GM23338 (cell line): Measurements from ENCODE around the gene NRROS. TPM values are rescaled to one million over a fixed set of nuclear protein-coding genes. Genes with fewer than 3 reads are reported as not detected.

Source experiments
- ATAC-seq: fragments of 200-7000 bp; cut with Tn5 transposase; 3 replicates; pipeline ENCODE4 v1.9.1; 2020
- DNase-seq: peaks from one replicate; pipeline ENCODE4 v3.0.0-alpha.2; 2015; ENCODE audit warnings: low spot score
- H2AFZ ChIP-seq: fragments of 200-600 bp; sonication (generic); 2 replicates; pipeline ENCODE4 v1.8.0; 2016; ENCODE audit warnings: antibody characterized with exemption, mild to moderate bottlenecking, moderate library complexity
- H3F3A ChIP-seq: fragments of 200-600 bp; sonication (generic); replicated peaks from 2 replicates; pipeline ENCODE4 v1.8.0; 2017; ENCODE audit warnings: antibody characterized with exemption, mixed run types, low read depth
- H3K27ac ChIP-seq: fragments of 200-600 bp; sonication (generic); 2 replicates; pipeline ENCODE4 v1.6.1; 2016; ENCODE audit warnings: low read depth
- H3K27me3 ChIP-seq: fragments of 200-600 bp; sonication (generic); 2 replicates; pipeline ENCODE4 v1.8.0; 2016; ENCODE audit warnings: mild to moderate bottlenecking, mixed run types, moderate library complexity; ENCODE audit not compliant: insufficient read depth
- H3K36me3 ChIP-seq: fragments of 200-600 bp; sonication (generic); 2 replicates; pipeline ENCODE4 v1.8.0; 2016; ENCODE audit warnings: mild to moderate bottlenecking; ENCODE audit not compliant: insufficient read depth
- H3K4me1 ChIP-seq: fragments of 200-600 bp; sonication (generic); 2 replicates; pipeline ENCODE4 v1.8.0; 2016; ENCODE audit warnings: mild to moderate bottlenecking, moderate library complexity; ENCODE audit not compliant: insufficient read depth
- H3K4me2 ChIP-seq: fragments of 200-600 bp; sonication (generic); 2 replicates; pipeline ENCODE4 v1.7.1; 2017; ENCODE audit warnings: mixed run types
- H3K4me3 ChIP-seq: fragments of 200-600 bp; sonication (generic); 2 replicates; pipeline ENCODE4 v1.6.1; 2016; ENCODE audit warnings: mixed run types
- H3K79me2 ChIP-seq: fragments of 200-600 bp; sonication (generic); replicated peaks from 2 replicates; pipeline ENCODE4 v1.8.0; 2017; ENCODE audit warnings: mild to moderate bottlenecking; ENCODE audit not compliant: insufficient read depth
- H3K9me2 ChIP-seq: fragments of 200-600 bp; sonication (generic); 2 replicates; pipeline ENCODE4 v1.8.0; 2017; ENCODE audit not compliant: insufficient read depth
- H4K20me1 ChIP-seq: fragments of 200-600 bp; sonication (generic); replicated peaks from 2 replicates; pipeline ENCODE4 v1.8.0; 2017; ENCODE audit warnings: mild to moderate bottlenecking; ENCODE audit not compliant: insufficient read depth
- H3K27ac Mint-ChIP-seq: 2 replicates; pipeline ENCODE4 v1.8.0; 2020; ENCODE audit warnings: inconsistent platforms, mild to moderate bottlenecking, moderate library complexity, mixed read lengths
- H3K27me3 Mint-ChIP-seq: 3 replicates; pipeline ENCODE4 v1.8.0; 2022; ENCODE audit warnings: low read depth, mild to moderate bottlenecking, moderate library complexity, mixed read lengths, inconsistent platforms; ENCODE audit not compliant: insufficient read depth, poor library complexity
- H3K36me3 Mint-ChIP-seq: 3 replicates; pipeline ENCODE4 v1.8.0; 2021; ENCODE audit warnings: low read depth, mild to moderate bottlenecking, inconsistent platforms, moderate library complexity, mixed read lengths
- H3K4me1 Mint-ChIP-seq: 3 replicates; pipeline ENCODE4 v1.8.0; 2020; ENCODE audit warnings: mild to moderate bottlenecking, inconsistent platforms, mixed read lengths
- H3K4me3 Mint-ChIP-seq: 3 replicates; pipeline ENCODE4 v1.8.0; 2021; ENCODE audit warnings: moderate library complexity, mild to moderate bottlenecking, inconsistent platforms, mixed read lengths
- H3K9me3 Mint-ChIP-seq: 3 replicates; pipeline ENCODE4 v1.8.0; 2020; ENCODE audit warnings: moderate library complexity, mild to moderate bottlenecking, inconsistent platforms, mixed read lengths
- CREB1 ChIP-seq: fragments of 250-450 bp; sonication (Bioruptor Pico); IDR thresholded peaks from 2 replicates; pipeline ENCODE4 v1.5.0; 2020; ENCODE audit warnings: low read depth, mild to moderate bottlenecking, moderate library complexity
- EZH2 ChIP-seq: fragments of 200-600 bp; sonication (generic); IDR thresholded peaks from one replicate; pipeline ENCODE4 v1.8.0; 2017; ENCODE audit warnings: antibody characterized with exemption, mild to moderate bottlenecking, low read depth; ENCODE audit not compliant: unreplicated experiment
- EZH2phosphoT487 ChIP-seq: fragments of 200-600 bp; sonication (generic); IDR thresholded peaks from one replicate; pipeline ENCODE4 v1.8.1; 2018; ENCODE audit warnings: antibody characterized with exemption; ENCODE audit not compliant: unreplicated experiment
- JUNB ChIP-seq: IDR thresholded peaks from one replicate; pipeline ENCODE4 v1.6.1; 2016; ENCODE audit warnings: antibody characterized with exemption; ENCODE audit not compliant: unreplicated experiment
- NANOG ChIP-seq: IDR thresholded peaks from 2 replicates; pipeline ENCODE4 v1.6.1; 2016; ENCODE audit warnings: antibody characterized with exemption, borderline replicate concordance
- POLR2AphosphoS5 ChIP-seq: IDR thresholded peaks from 2 replicates; pipeline ENCODE4 v1.6.1; 2016; ENCODE audit warnings: antibody characterized with exemption, low read depth
- STAT1 ChIP-seq: IDR thresholded peaks from one replicate; pipeline ENCODE4 v1.6.1; 2016; ENCODE audit warnings: antibody characterized with exemption; ENCODE audit not compliant: unreplicated experiment
- ZNF114 ChIP-seq: fragments of 250-450 bp; sonication (Bioruptor Pico); IDR thresholded peaks from 2 replicates; pipeline ENCODE4 v1.5.0; 2020; ENCODE audit warnings: mild to moderate bottlenecking, moderate library complexity
- ZNF331 ChIP-seq: fragments of 250-450 bp; sonication (Bioruptor Pico); IDR thresholded peaks from 2 replicates; pipeline ENCODE4 v1.5.0; 2020; ENCODE audit warnings: low read depth, mild to moderate bottlenecking, moderate library complexity
- polyA plus RNA-seq: library from polyadenylated mRNA; unstranded; fragments of >200 nt; fragmentation: Nextera tagmentation; extraction: Ambion mirVana; gene quantifications from 2 replicates; pipeline ENCODE4 v1.2.1, GENCODE V29; 2016
- total RNA-seq: library from RNA; depleted of rRNA; stranded (reverse); fragments of >200 nt; shearing (Covaris generic); gene quantifications from 2 replicates; pipeline ENCODE4 v1.2.3, GENCODE V29; 2014
- TF ChIP-seq, protein P1 (sequence below): fragments of 250-450 bp; sonication (Bioruptor Pico); IDR thresholded peaks from 2 replicates; pipeline ENCODE4 v1.5.0; 2020; ENCODE audit warnings: mild to moderate bottlenecking, moderate library complexity
- TF ChIP-seq, protein P2 (sequence below): IDR thresholded peaks from one replicate; pipeline ENCODE4 v1.6.1; 2018; ENCODE audit warnings: antibody characterized with exemption; ENCODE audit not compliant: unreplicated experiment
- TF ChIP-seq, protein P3 (sequence below): IDR thresholded peaks from 2 replicates; pipeline ENCODE4 v1.6.1; 2016; ENCODE audit warnings: antibody characterized with exemption
- TF ChIP-seq, protein P4 (sequence below), 2 experiments: fragments of 200-600 bp in 1 of 2; sonication (generic) in 1 of 2; conservative IDR thresholded peaks; 2 replicates each; pipeline versions ENCODE4 v1.5.1 to v1.6.1; 2016 to 2017; ENCODE audit warnings: antibody characterized with exemption in 2 of 2, low read depth in 2 of 2, mild to moderate bottlenecking in 2 of 2, moderate library complexity in 1 of 2

The NRROS gene
- total and polyA plus RNA-seq, 2 experiments from 2014 or later, result 2.3 to 8.5 TPM

DNA sequence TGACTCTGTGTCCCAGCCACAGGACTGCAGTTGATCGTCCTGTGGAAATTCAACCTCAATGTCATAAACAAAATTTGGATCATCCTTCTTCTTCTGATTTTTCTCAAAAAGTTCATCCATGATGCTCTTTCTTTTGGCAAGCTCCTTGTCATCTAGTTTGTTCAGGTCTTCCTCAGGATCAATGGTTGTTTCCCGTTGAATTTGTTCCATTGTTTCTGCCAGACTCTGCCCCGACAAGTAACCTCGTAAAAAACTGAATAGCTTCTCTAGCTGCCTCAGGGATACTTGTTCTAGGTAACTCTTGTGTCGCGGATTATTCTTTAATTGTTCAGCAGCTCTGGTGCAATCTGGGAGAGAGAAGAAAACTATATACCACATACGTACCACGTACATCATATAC, 68.1 kb downstream of the NRROS start:
- H3K4me1 ChIP-seq, result no peaks in the 10 kb centered on the region
- H3K36me3 Mint-ChIP-seq, result no peaks in the 10 kb centered on the region
- H3K9me3 Mint-ChIP-seq, result no peaks in the 10 kb centered on the region

More for the DNA sequence above, 68.1 kb downstream of the NRROS start:
- Mint-ChIP-seq H3K4me1 (no peaks in the 10 kb centered on the region; the same call in 2 of the 3 replicates), H3K27ac (no peak overlapping the region), H3K4me3 (no peak overlapping the region), H3K27me3 (peaks cover 8% of the 10 kb centered on the region)
- no peaks in the 10 kb centered on the region for H3K9me2 ChIP-seq
- TF ChIP-seq, protein P1, sequence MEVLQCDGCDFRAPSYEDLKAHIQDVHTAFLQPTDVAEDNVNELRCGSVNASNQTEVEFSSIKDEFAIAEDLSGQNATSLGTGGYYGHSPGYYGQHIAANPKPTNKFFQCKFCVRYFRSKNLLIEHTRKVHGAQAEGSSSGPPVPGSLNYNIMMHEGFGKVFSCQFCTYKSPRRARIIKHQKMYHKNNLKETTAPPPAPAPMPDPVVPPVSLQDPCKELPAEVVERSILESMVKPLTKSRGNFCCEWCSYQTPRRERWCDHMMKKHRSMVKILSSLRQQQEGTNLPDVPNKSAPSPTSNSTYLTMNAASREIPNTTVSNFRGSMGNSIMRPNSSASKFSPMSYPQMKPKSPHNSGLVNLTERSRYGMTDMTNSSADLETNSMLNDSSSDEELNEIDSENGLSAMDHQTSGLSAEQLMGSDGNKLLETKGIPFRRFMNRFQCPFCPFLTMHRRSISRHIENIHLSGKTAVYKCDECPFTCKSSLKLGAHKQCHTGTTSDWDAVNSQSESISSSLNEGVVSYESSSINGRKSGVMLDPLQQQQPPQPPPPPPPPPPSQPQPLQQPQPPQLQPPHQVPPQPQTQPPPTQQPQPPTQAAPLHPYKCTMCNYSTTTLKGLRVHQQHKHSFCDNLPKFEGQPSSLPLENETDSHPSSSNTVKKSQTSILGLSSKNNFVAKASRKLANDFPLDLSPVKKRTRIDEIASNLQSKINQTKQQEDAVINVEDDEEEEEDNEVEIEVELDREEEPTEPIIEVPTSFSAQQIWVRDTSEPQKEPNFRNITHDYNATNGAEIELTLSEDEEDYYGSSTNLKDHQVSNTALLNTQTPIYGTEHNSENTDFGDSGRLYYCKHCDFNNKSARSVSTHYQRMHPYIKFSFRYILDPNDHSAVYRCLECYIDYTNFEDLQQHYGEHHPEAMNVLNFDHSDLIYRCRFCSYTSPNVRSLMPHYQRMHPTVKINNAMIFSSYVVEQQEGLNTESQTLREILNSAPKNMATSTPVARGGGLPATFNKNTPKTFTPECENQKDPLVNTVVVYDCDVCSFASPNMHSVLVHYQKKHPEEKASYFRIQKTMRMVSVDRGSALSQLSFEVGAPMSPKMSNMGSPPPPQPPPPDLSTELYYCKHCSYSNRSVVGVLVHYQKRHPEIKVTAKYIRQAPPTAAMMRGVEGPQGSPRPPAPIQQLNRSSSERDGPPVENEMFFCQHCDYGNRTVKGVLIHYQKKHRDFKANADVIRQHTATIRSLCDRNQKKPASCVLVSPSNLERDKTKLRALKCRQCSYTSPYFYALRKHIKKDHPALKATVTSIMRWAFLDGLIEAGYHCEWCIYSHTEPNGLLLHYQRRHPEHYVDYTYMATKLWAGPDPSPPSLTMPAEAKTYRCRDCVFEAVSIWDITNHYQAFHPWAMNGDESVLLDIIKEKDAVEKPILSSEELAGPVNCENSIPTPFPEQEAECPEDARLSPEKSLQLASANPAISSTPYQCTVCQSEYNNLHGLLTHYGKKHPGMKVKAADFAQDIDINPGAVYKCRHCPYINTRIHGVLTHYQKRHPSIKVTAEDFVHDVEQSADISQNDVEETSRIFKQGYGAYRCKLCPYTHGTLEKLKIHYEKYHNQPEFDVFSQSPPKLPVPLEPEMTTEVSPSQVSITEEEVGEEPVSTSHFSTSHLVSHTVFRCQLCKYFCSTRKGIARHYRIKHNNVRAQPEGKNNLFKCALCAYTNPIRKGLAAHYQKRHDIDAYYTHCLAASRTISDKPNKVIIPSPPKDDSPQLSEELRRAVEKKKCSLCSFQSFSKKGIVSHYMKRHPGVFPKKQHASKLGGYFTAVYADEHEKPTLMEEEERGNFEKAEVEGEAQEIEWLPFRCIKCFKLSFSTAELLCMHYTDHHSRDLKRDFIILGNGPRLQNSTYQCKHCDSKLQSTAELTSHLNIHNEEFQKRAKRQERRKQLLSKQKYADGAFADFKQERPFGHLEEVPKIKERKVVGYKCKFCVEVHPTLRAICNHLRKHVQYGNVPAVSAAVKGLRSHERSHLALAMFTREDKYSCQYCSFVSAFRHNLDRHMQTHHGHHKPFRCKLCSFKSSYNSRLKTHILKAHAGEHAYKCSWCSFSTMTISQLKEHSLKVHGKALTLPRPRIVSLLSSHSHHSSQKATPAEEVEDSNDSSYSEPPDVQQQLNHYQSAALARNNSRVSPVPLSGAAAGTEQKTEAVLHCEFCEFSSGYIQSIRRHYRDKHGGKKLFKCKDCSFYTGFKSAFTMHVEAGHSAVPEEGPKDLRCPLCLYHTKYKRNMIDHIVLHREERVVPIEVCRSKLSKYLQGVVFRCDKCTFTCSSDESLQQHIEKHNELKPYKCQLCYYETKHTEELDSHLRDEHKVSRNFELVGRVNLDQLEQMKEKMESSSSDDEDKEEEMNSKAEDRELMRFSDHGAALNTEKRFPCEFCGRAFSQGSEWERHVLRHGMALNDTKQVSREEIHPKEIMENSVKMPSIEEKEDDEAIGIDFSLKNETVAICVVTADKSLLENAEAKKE, result no peak
- TF ChIP-seq ZNF114 (CRISPR knock-in tag) (no peak), NANOG (no peak), EZH2 (no peak), EZH2phosphoT487 (no peak), ZNF331 (CRISPR knock-in tag) (no peak), POLR2AphosphoS5 (no peak), STAT1 (no peak), CREB1 (no peak), JUNB (no peak)
- TF ChIP-seq, protein P2, sequence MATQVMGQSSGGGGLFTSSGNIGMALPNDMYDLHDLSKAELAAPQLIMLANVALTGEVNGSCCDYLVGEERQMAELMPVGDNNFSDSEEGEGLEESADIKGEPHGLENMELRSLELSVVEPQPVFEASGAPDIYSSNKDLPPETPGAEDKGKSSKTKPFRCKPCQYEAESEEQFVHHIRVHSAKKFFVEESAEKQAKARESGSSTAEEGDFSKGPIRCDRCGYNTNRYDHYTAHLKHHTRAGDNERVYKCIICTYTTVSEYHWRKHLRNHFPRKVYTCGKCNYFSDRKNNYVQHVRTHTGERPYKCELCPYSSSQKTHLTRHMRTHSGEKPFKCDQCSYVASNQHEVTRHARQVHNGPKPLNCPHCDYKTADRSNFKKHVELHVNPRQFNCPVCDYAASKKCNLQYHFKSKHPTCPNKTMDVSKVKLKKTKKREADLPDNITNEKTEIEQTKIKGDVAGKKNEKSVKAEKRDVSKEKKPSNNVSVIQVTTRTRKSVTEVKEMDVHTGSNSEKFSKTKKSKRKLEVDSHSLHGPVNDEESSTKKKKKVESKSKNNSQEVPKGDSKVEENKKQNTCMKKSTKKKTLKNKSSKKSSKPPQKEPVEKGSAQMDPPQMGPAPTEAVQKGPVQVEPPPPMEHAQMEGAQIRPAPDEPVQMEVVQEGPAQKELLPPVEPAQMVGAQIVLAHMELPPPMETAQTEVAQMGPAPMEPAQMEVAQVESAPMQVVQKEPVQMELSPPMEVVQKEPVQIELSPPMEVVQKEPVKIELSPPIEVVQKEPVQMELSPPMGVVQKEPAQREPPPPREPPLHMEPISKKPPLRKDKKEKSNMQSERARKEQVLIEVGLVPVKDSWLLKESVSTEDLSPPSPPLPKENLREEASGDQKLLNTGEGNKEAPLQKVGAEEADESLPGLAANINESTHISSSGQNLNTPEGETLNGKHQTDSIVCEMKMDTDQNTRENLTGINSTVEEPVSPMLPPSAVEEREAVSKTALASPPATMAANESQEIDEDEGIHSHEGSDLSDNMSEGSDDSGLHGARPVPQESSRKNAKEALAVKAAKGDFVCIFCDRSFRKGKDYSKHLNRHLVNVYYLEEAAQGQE, result no peak
- TF ChIP-seq, protein P3, sequence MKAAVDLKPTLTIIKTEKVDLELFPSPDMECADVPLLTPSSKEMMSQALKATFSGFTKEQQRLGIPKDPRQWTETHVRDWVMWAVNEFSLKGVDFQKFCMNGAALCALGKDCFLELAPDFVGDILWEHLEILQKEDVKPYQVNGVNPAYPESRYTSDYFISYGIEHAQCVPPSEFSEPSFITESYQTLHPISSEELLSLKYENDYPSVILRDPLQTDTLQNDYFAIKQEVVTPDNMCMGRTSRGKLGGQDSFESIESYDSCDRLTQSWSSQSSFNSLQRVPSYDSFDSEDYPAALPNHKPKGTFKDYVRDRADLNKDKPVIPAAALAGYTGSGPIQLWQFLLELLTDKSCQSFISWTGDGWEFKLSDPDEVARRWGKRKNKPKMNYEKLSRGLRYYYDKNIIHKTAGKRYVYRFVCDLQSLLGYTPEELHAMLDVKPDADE, result no peak
- TF ChIP-seq, protein P4, sequence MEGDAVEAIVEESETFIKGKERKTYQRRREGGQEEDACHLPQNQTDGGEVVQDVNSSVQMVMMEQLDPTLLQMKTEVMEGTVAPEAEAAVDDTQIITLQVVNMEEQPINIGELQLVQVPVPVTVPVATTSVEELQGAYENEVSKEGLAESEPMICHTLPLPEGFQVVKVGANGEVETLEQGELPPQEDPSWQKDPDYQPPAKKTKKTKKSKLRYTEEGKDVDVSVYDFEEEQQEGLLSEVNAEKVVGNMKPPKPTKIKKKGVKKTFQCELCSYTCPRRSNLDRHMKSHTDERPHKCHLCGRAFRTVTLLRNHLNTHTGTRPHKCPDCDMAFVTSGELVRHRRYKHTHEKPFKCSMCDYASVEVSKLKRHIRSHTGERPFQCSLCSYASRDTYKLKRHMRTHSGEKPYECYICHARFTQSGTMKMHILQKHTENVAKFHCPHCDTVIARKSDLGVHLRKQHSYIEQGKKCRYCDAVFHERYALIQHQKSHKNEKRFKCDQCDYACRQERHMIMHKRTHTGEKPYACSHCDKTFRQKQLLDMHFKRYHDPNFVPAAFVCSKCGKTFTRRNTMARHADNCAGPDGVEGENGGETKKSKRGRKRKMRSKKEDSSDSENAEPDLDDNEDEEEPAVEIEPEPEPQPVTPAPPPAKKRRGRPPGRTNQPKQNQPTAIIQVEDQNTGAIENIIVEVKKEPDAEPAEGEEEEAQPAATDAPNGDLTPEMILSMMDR (conservative IDR thresholded peaks at IDR 0.05; ENCODE audit: low read depth in 2 of 2), result no peak
- no peaks in the 10 kb centered on the region for H4K20me1 ChIP-seq
- no peak overlapping the region for H3K27ac ChIP-seq
- 0 out of 2 replicates have a peak, but pooled peaks cover 5% of the 10 kb centered on the region for H3F3A ChIP-seq
- peaks cover 14% of the 10 kb centered on the region; the same call in 1 of the 2 replicates for H3K27me3 ChIP-seq
- DNase-seq (no peak), ATAC-seq (no peak)
- no peaks in the 10 kb centered on the region for H3K79me2 ChIP-seq
- H2AFZ ChIP-seq, result no peak overlapping the region
- H3K4me2 ChIP-seq, result no peak overlapping the region
- H3K4me3 ChIP-seq, result no peak overlapping the region
- H3K36me3 ChIP-seq, result no peaks in the 10 kb centered on the region
